ENCODE data around the gene FLRT1. TPM values are rescaled to one million over a fixed set of nuclear protein-coding genes. Genes with fewer than 3 reads are reported as not detected.
A peak's percentile ranks its signal among the peaks of the same experiment; 100 is the strongest.

The FLRT1 gene
- total and polyA plus RNA-seq, 2 donors (not counting 1 experiment from before 2014, with no cell fraction given): 0.02 to 0.17 TPM

DNA sequence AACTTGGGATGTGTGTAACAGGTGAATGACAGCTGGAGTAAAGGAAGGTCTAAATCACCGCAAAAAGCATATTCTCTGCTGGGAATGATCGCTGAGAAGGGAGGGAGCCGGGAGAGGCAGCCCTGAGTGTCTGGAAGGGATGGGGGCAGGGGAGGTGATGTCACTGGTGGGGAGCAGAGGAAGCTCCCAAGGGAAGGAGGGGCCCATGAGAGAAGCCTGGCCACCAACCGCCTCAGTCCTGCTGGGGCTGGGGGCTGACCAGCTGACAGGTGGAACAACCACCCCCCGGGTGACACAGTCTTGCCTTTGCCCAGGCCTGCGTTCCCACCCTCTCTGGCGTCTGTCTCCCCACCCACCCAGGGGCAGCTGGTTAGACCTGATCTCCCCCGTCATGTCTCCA is 6.0 kb upstream of the FLRT1 start:
- Histone ChIP-seq H3K9ac (ENCODE audit: insufficient read depth, low read length) (no peak overlapping the region), H3K9me3 (ENCODE audit: control insufficient read depth, insufficient read depth, low read depth, low read length) (no peaks in the 10 kb centered on the region), H3K4me2 (ENCODE audit: extremely low read depth, insufficient read depth, low read length) (no peak overlapping the region), H3K4me3 (replicated peaks in 1 of 4; ENCODE audit: control extremely low read depth in 1 of 4, insufficient read depth in 1 of 4, low read depth in 3 of 4, low read length in 4 of 4) (no peak overlapping the region), H3K27me3 (ENCODE audit: control insufficient read depth, insufficient read depth, low read length) (peaks cover 9% of the 10 kb centered on the region), H3K79me2 (ENCODE audit: control insufficient read depth, insufficient read depth, low read length) (no peaks in the 10 kb centered on the region), H3K27ac (ENCODE audit: insufficient read depth, low read length) (no peak overlapping the region), H3K4me1 (ENCODE audit: control insufficient read depth, extremely low read depth, insufficient read depth, low read length) (no peaks in the 10 kb centered on the region), H4K20me1 (ENCODE audit: control insufficient read depth, extremely low read depth, insufficient read depth, low read length) (no peaks in the 10 kb centered on the region), H3K36me3 (ENCODE audit: control insufficient read depth, insufficient read depth, low read length) (no peaks in the 10 kb centered on the region), H2AFZ (ENCODE audit: low read length) (no peak overlapping the region)
- no peak for TF ChIP-seq CTCF (conservative IDR thresholded peaks at IDR 0.05 in 1 of 2, IDR thresholded peaks at IDR 0.05 in 1 of 2; ENCODE audit: low read depth in 1 of 2, low read length in 2 of 2)
- TF ChIP-seq EZH2 (IDR thresholded peaks at IDR 0.05; ENCODE audit: low read length, missing control alignments): no peak
- no peak for DNase-seq (ENCODE audit: low read depth in 2 of 2)

GRCh38 chr11:64031001-64031400 is 4.7 kb upstream of the FLRT1 start:
- H3K9ac ChIP-seq (ENCODE audit: insufficient read depth, low read length): no peak overlapping the region
- no peaks in the 10 kb centered on the region for H3K9me3 ChIP-seq (ENCODE audit: control insufficient read depth, insufficient read depth, low read depth, low read length)
- no peaks in the 10 kb centered on the region for H4K20me1 ChIP-seq (ENCODE audit: control insufficient read depth, extremely low read depth, insufficient read depth, low read length)
- H3K4me3 ChIP-seq (replicated peaks in 1 of 4; ENCODE audit: control extremely low read depth in 1 of 4, insufficient read depth in 1 of 4, low read depth in 3 of 4, low read length in 4 of 4): no peak overlapping the region
- H3K27me3 ChIP-seq (ENCODE audit: control insufficient read depth, insufficient read depth, low read length): peaks cover 15% of the 10 kb centered on the region
- no peaks in the 10 kb centered on the region for H3K79me2 ChIP-seq (ENCODE audit: control insufficient read depth, insufficient read depth, low read length)
- no peak for DNase-seq (ENCODE audit: low read depth in 2 of 2)
- H3K36me3 ChIP-seq (ENCODE audit: control insufficient read depth, insufficient read depth, low read length): no peaks in the 10 kb centered on the region
- TF ChIP-seq EZH2 (IDR thresholded peaks at IDR 0.05; ENCODE audit: low read length, missing control alignments) (no peak), CTCF (conservative IDR thresholded peaks at IDR 0.05 in 1 of 2, IDR thresholded peaks at IDR 0.05 in 1 of 2; ENCODE audit: low read depth in 1 of 2, low read length in 2 of 2) (no peak)
- H3K4me2 ChIP-seq (ENCODE audit: extremely low read depth, insufficient read depth, low read length): no peak overlapping the region
- no peak overlapping the region for H2AFZ ChIP-seq (ENCODE audit: low read length)
- H3K27ac ChIP-seq (ENCODE audit: insufficient read depth, low read length): no peak overlapping the region
- no peaks in the 10 kb centered on the region for H3K4me1 ChIP-seq (ENCODE audit: control insufficient read depth, extremely low read depth, insufficient read depth, low read length)

DNA sequence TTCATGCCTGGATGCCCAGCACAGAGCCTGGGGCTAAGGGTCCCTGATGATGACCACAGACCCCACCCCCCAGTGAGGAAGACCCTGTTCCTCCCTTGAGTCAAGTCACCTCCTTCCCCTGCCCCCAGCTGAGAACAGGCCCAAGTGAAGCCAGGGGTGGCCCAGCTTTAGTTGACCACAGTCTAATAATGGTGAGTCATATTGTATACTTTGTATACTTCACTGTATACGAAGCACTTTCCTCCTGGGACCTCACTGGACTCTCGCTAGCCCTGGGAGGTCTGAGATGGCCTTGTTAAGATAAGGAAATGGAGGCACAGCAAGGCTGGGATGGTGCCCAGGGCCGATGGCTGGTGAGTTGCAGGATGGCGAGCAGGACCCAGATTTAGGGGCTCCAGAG is 3.7 kb upstream of the FLRT1 start:
- peaks cover 15% of the 10 kb centered on the region for H3K27me3 ChIP-seq (ENCODE audit: control insufficient read depth, insufficient read depth, low read length)
- H3K4me2 ChIP-seq (ENCODE audit: extremely low read depth, insufficient read depth, low read length): no peak overlapping the region
- no peaks in the 10 kb centered on the region for H3K36me3 ChIP-seq (ENCODE audit: control insufficient read depth, insufficient read depth, low read length)
- no peak overlapping the region for H2AFZ ChIP-seq (ENCODE audit: low read length)
- no peak overlapping the region for H3K4me3 ChIP-seq (replicated peaks in 1 of 4; ENCODE audit: control extremely low read depth in 1 of 4, insufficient read depth in 1 of 4, low read depth in 3 of 4, low read length in 4 of 4)
- H4K20me1 ChIP-seq (ENCODE audit: control insufficient read depth, extremely low read depth, insufficient read depth, low read length): no peaks in the 10 kb centered on the region
- no peaks in the 10 kb centered on the region for H3K79me2 ChIP-seq (ENCODE audit: control insufficient read depth, insufficient read depth, low read length)
- H3K9me3 ChIP-seq (ENCODE audit: control insufficient read depth, insufficient read depth, low read depth, low read length): no peaks in the 10 kb centered on the region
- H3K4me1 ChIP-seq (ENCODE audit: control insufficient read depth, extremely low read depth, insufficient read depth, low read length): no peaks in the 10 kb centered on the region
- no peak for TF ChIP-seq EZH2 (IDR thresholded peaks at IDR 0.05; ENCODE audit: low read length, missing control alignments)
- H3K9ac ChIP-seq (ENCODE audit: insufficient read depth, low read length): no peak overlapping the region
- DNase-seq (ENCODE audit: low read depth in 2 of 2): peak in 1 of 2 donors; percentile 5
- no peak overlapping the region for H3K27ac ChIP-seq (ENCODE audit: insufficient read depth, low read length)

Measured in fibroblast of lung (primary cell).